ENCODE measurements around the gene SYCN.
"Not testable (repeated sequence)": the region's sequence is repeated elsewhere in the genome, so short reads cannot be mapped to it uniquely, and the experiment has no call there.

Gene SYCN

GRCh38 chr19:39203372-39204341, at the start of gene SYCN:
Gene SYCN (minus strand): TSS chr19:39204263. CDS start chr19:39204254, 9 bp downstream.
- DNase-seq = no peak

DNA sequence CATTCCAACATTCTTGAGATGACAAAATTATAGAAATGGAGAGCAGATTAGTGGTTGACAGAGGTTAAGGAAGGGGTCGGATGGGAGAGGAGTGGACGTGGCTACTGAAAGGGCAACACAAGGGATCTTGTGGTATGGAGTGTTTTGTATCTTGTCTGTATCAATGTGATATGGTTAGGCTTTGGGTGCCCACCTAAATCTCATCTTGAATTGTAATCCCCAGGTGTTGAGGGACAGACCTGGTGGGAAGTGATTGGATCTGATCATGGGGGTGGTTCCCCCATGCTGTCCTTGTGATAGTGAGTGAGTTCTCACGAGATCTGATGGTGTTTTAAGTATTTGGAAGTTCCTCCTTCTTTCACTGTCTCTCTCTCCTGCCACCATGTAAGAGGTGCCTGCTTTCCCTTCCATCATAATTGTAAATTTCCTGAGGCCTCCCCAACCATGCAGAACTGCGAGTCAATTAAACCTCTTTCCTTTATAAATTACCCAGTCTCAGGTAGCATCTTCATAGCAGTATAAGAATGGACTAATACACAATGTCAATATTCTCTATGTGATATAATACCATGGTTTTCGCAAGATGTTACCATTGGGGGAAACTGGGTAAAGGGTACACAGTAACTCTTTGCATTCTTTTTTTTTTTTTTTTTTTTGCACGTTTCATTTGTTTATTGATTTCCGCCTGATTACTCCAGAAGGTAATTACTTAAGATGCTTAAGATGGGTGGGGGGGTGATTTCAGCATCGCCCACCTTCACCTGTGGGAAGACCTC, 49.5 kb upstream of the SYCN start:
- DNase-seq = no peak

DNA sequence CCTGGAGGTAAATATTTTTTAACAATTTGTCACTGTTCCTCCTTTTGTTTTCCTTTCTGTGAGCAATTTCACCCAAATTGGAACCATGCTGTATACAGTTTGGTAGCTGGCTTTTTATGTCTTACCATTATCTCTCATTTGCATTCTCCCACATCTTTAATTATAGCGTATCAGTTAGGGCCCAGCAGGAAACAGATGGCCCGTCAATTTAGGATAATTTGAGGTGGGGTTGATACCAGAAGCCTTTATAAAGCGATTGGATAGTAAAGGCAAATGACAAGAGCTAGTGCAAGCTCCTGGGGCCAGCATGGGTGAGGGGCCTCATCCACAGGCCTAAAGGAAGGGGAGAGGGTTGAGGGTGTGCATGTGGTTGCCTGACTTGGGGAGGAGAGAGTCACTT, 48.4 kb upstream of the SYCN start:
- no peak for DNase-seq

- no peak for DNase-seq
These were observed 47.8 kb upstream of the SYCN start for GRCh38 chr19:39251846-39252245.

GRCh38 chr19:39251081-39251480, 47.0 kb upstream of the SYCN start:
- no peak for DNase-seq

- DNase-seq = no peak
These were observed 44.7 kb upstream of the SYCN start, which contains the start of gene IFNL4 for GRCh38 chr19:39248806-39249205. Gene IFNL4 (minus strand): TSS chr19:39248856.

GRCh38 chr19:39247701-39248664, 43.9 kb upstream of the SYCN start:
- no peak for DNase-seq

- peak; percentile 47 for DNase-seq
These were observed 43.0 kb upstream of the SYCN start for GRCh38 chr19:39246951-39247669.

- not testable (repeated sequence) for DNase-seq
These were observed 41.1 kb upstream of the SYCN start for GRCh38 chr19:39245166-39245565.

- DNase-seq = not testable (repeated sequence)
These were observed 40.5 kb upstream of the SYCN start, which contains the start of gene IFNL3 for GRCh38 chr19:39244410-39245100. Gene IFNL3 (minus strand): TSS chr19:39245006. CDS start chr19:39244967, 39 bp downstream.

GRCh38 chr19:39243741-39244140, 39.7 kb upstream of the SYCN start:
- not testable (repeated sequence) for DNase-seq

DNA sequence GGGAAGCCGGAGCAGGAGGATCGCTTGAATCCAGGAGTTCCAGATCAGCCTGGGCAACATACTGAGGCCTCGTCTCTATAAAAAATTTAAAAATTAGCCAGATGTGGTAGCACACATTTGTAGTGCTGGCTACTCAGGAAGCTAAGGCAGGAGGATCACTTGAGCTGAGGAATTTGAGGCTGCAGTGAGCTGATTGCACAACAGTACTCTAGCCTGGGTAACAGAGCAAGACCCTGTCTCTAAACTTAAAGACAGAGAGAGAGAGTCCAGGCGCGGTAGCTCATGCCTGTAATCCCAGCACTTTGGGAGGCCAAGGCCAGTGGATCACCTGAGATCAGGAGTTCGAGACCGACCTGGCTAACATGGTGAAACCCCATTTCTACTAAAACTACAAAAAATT, 36.4 kb upstream of the SYCN start:
- no peak for DNase-seq

DNA sequence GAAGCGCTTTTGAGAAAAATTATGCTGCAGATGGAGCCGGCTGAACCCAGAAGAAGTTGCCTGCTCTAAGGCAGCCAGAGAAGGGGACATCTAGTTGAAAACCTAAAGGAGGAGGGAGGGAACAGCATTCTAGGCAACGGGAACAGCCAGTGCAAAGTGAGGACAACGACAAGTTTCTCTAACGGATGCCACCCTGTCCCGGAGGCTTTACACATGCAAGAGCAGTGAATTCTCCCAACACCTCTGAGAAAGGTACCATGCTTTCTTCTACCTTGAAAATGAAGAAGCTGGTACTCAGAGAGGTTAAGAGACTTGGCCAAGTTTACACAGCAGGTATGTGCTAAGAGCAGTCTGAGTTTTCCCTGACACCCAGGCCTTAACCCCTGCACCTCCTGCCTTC, 34.9 kb upstream of the SYCN start:
- no peak for DNase-seq

GRCh38 chr19:39238209-39238608, 34.1 kb upstream of the SYCN start:
- no peak for DNase-seq

DNA sequence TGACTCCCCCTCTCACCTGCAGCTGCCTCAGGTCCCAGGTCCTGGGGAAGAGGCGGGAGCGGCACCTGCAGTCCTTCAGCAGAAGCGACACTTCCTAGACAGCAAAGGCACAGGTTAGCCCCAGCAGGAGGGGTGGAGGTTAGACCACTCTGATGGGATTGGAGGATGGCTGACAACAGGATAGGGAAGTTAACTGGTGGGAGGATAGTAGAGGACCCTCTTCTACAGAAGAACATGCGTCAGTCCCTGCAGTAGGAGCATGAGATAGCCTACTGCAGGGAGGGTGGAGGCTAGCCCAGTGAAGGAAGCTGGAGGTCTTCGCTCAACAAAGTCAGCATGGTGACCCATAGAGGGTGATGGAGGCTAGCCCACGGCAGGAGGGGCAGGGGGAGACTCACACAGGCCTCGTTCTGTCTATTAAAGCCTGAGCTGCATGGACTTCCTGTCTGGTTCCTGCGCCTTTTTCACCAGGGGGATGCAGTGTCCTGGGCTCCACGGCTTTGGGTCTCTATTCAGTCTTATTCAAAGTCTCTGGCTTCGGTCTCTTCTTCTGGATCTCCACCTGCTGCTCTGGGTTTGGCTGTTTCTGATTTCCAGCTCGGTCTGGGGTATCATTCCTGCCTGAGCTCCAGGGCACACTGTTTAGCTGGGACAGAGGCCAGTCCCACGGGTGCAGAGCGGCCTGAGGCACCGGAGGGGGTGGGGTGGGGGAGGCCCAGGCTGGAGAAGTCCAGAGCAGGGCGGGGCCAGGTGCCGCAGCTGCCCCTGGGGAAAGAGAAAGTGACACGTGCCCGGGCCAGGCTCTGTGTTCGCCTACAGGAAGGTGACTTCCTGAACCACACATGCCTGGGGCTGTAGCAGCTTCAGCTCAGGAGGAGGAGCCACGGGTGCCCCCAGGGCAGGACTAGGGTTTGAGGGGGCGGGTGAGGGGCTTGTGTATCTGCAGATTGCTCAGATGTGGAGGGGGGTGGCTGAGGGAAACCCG, 33.4 kb upstream of the SYCN start:
- peak; percentile 59 for DNase-seq

DNA sequence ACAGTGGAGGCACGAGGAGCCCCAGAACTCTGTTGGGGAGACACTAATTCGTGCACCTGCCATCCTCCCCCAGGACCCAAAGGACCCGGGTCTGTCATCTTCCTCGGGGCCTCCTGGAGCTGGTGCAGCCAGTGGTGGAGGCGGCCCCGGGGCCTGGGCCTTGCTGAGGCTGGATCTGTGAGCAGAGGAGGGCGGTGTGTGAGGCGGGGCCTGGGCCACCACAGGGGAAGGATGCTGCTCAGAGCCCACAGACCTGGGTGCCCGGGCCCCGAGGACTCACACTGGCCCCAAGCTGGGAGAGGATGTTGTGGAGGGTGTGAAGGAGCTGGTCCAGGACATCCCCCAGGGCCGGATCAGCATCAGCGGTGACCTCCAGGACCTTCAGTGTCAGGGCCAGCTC, 32.5 kb upstream of the SYCN start:
- DNase-seq = peak; percentile 20

DNA sequence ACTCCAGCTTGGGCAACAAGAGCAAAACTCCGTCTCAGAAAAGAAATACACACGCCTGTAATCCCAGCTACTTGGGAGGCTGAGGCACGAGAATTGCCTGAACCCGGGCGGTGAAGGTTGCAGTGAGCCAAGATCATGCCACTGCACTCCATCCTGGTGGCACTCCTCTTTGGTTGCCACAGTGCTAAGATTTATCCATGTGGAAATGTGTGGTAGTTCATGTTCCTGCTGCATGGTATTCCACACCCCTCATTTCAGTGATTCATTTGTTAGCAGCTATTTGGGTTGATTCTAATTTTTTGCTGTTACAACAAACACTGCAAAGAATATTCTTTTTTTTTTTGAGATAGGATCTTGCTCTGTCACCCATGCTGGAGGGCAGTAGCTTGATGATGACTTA, 28.6 kb upstream of the SYCN start:
- DNase-seq = no peak

DNA sequence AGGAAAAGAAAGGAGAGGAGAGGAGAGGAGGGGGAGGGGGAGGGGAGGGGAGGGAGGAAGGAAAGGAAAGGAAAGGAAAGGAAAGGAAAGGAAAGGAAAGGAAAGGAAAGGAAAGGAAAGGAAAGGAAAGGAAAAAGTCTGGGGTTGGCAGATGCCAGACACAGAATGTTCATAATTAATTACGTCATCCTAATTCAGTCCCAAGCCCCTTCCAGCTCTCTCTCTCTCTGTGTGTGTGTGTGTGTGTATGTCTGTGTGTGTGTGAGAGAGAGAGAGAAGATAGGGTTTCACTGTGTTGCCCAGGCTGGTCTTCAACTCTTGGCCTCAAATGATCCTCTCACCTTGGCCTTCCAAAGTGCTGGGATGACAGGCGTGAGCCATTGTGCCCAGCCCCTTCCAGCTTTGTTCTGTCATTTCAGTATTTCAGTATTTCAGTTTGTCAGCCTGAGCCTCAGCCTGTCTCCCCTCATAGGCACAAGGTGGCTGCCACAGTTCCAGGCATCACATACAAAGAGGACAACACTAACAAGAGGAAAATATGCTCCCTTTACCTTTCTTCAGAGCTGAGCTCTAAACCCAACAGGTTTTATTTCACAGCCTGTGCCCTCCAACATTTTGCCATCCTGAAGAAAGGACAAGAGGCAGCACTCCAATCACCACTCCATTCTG, 26.2 kb upstream of the SYCN start:
- no peak for DNase-seq

GRCh38 chr19:39224910-39225309, 20.8 kb upstream of the SYCN start:
- no peak for DNase-seq
